ENCODE data around the gene FBXO41. TPM values are rescaled to one million over a fixed set of nuclear protein-coding genes. Genes with fewer than 3 reads are reported as not detected.
A peak's percentile ranks its signal among the peaks of the same experiment; 100 is the strongest.

Gene FBXO41
- total and polyA plus RNA-seq, 2 donors (not counting 3 experiments of a cell fraction or from before 2014, with no cell fraction given), result 0.88 to 1.5 TPM

GRCh38 chr2:73215254-73215653, 69.0 kb downstream of the FBXO41 start:
- ChIA-PET POLR2A (no interaction called here), CTCF (interaction anchor here (0.6 to 1.1 kb wide), 4 partner anchors 38 to 322 kb away, joined by 3 to 4 read pairs (median 3); no protein-coding TSS in a partner anchor)
- TF ChIP-seq JUN (IDR thresholded peaks at IDR 0.05; ENCODE audit: borderline replicate concordance, insufficient read depth, insufficient read length, low read depth) (no peak), MAX (IDR thresholded peaks at IDR 0.05; ENCODE audit: insufficient read depth, insufficient read length) (no peak), POLR2AphosphoS5 (IDR thresholded peaks at IDR 0.05; ENCODE audit: insufficient read depth, low read depth, low read length) (no peak), GATA2 (IDR thresholded peaks at IDR 0.05; ENCODE audit: insufficient read depth, insufficient read length, low read depth, low read length) (no peak), POLR2A (IDR thresholded peaks at IDR 0.05; ENCODE audit: low read depth, low read length) (no peak), MYC (IDR thresholded peaks at IDR 0.05; ENCODE audit: low read depth, low read length) (no peak), EZH2 (IDR thresholded peaks at IDR 0.05; ENCODE audit: borderline replicate concordance, low read depth, low read length, severe bottlenecking) (no peak)
- peak overlapping the region; percentile 90 for H3K4me2 ChIP-seq (ENCODE audit: insufficient read depth, low read length)
- intact Hi-C loops (cut with micrococcal nuclease), result no loop called here
- H3K4me1 ChIP-seq (ENCODE audit: control insufficient read depth, extremely low read depth, insufficient read depth, low read length), result peaks cover 9% of the 10 kb centered on the region
- TSS peak; percentile 37 for BruUV-seq (replicated peaks)
- no peaks in the 10 kb centered on the region for H3K27me3 ChIP-seq (ENCODE audit: control insufficient read depth in 2 of 2, insufficient read depth in 2 of 2, low read length in 2 of 2)
- no peak overlapping the region for H2AFZ ChIP-seq (ENCODE audit: low read depth, low read length)
- FAIRE-seq, result no peak
- H3K9me3 ChIP-seq (replicated peaks; ENCODE audit: control insufficient read depth, insufficient read depth, low read length), result no peaks in the 10 kb centered on the region
- H3K9ac ChIP-seq (replicated peaks; ENCODE audit: extremely low read depth, insufficient read depth, low read length), result peak overlapping the region; percentile 86
- no peaks in the 10 kb centered on the region for H3K9me1 ChIP-seq (replicated peaks; ENCODE audit: control insufficient read depth, extremely low read depth, insufficient read depth, low read length)
- peaks cover 16% of the 10 kb centered on the region for H3K79me2 ChIP-seq (ENCODE audit: control insufficient read depth, insufficient read depth, low read length)
- peak overlapping the region; percentile 70 for H3K27ac ChIP-seq (ENCODE audit: insufficient read depth, low read depth, low read length)
- peaks cover 0 to 2% of the 10 kb centered on the region in 2 experiments for H3K36me3 ChIP-seq (ENCODE audit: control insufficient read depth in 2 of 2, extremely low read depth in 1 of 2, insufficient read depth in 2 of 2, low read length in 2 of 2)
- no peak for DNase-seq (ENCODE audit: low read depth, low spot score)
- dilution Hi-C loops (cut with MboI; ENCODE audit: extremely low pct_ligation_motif_present, low sequenced_read_pairs), result no loop called here
- no peaks in the 10 kb centered on the region for H4K20me1 ChIP-seq (replicated peaks; ENCODE audit: control insufficient read depth, extremely low read depth, insufficient read depth, low read length)
- peak overlapping the region in 1 of 3 experiments; percentile 87 for H3K4me3 ChIP-seq (replicated peaks in 1 of 3; ENCODE audit: insufficient read depth in 1 of 3, low read depth in 1 of 3, low read length in 3 of 3)
